CD4-positive, alpha-beta T cell treated with Interferon alpha-2 for 1 hour (primary cell): ENCODE data around the gene KCNMA1.

Experiments
- DNase-seq, 2 donors: peaks; one replicate each; pipeline ENCODE4 v3.0.0-alpha.2; 2020 to 2022

The KCNMA1 gene

GRCh38 chr10:77191324-77192049 is 446.1 kb downstream of the KCNMA1 start:
- DNase-seq = no peak

DNA sequence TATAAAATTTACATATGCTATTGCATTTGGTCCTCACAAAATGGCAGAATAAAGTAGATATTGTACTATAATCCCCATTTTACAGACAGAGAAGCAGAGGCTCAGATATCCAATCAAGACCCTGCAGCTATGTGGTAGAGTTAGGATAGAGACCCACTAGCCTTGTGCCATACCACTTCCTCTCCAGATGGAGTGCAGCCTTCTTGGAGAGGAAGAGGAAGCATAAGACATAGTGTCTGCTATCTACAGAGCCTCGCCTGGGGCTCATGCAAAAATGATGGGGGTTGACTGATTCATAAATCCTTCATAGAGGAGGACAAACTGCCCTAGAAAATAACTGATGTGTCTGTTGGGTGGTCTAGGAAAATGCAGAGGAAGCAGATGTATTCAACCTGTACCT is 447.3 kb downstream of the KCNMA1 start:
- no peak for DNase-seq

DNA sequence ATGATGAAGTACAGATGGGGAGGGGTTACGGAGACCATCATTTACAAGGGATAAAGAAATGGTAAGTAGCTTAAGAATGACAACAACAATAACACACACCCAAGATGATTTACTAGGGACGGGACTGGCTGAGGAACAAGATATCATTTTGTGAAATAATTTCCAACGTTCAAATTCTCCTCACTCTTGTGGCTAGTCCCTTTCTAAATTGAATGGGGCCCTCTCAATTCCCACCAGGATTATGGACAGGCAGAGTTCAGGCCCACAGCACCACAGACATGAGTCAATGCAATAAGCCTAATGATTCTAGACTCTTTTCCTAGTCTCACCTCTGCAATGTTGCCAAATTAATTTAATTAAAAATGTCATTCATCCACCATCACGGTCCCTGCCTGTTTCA is 448.1 kb downstream of the KCNMA1 start:
- DNase-seq = no peak

- DNase-seq = no peak
Observed at GRCh38 chr10:77189075-77189474, 448.5 kb downstream of the KCNMA1 start.

DNA sequence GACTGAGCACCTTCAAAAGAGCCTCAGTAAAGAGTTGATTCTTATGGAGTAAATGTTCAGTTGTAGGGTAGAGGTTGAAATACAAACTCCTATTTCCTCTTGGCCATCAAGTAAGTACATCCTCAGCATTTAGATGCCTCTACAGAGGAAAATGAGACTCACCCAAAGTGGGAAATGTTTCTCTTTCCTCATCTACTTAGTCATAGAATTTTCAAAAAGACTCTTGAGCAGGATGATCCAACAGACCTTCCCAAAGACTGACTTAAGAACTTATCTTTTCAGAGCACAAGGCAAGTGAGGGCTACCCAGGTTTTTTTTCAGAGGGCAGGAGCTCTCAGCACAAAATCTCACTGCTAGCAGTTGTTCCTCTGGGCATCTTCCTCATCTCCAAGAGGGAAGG is 449.1 kb downstream of the KCNMA1 start:
- no peak for DNase-seq

DNA sequence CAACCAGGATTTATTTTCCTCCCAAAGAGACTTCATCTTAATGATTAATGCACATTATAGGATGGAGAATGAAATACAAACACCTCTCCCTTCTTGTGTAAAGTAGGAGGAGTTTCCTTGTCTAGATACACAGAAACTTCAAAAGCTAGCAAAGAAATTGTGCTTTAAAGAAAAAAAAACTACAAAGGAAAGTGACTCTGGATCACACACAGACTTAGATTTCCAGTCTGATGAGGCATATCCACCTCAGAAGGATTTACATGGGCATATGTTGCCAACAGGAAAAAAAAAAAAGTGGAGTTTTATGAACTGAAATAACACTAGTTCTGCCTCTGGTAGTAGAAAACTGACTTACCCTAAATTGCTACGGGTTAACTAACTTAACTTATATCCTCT is 449.6 kb downstream of the KCNMA1 start:
- no peak for DNase-seq

DNA sequence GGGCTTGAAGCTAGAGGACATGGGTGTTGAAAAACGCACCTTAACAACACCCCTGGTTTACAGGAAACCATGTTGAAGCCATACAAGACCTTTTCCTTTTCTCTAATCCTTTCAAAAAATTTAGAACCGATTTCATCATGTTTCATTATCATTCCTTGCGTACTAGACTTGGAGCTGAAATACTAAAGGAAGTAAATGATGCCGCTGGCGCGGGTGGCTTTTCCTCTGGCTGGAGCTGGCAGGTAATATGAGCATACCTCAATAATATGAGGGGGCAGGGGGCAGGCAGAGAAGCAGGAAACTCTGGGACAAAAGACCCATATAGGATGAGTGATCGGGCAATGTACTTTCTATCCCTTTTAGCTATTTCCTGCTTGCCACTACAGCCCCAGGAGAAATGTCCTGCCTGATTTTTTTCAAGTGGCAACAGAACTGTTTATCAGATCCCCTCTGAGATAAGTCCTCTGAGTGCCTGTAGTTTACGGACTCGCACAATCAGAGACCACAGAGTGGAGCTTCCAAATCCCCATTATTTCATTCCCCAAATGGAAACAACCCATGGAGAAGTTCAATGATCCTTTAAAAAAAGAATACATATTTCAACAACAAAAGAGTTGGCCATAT is 450.1 kb downstream of the KCNMA1 start:
- no peak for DNase-seq

DNA sequence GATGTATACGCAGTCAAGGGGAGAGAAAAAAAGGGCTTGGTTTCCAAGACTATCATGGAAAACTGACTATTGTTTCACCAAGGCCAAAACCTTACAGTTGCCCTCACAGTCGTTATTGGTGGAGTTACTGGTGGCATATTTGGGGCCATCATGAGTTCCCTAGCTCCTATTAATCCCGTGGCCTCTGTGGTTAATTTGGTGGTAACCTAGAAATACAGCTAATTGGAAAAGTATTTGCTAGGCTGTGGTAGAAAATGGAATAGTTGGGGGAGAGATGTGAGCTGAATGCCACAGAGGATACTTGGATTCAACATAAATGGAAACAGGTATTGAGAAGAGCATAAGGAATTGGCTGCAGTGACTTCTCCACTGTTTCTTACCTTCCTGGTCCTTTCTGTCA is 450.7 kb downstream of the KCNMA1 start:
- no peak for DNase-seq

GRCh38 chr10:77185696-77186095 is 451.9 kb downstream of the KCNMA1 start:
- no peak for DNase-seq

GRCh38 chr10:77182803-77183202 is 454.8 kb downstream of the KCNMA1 start:
- no peak for DNase-seq

- no peak for DNase-seq
Observed at GRCh38 chr10:77180794-77181193, 456.8 kb downstream of the KCNMA1 start.

GRCh38 chr10:77180104-77180503 is 457.5 kb downstream of the KCNMA1 start:
- no peak for DNase-seq

- DNase-seq = no peak
Observed at GRCh38 chr10:77179015-77179695, 458.5 kb downstream of the KCNMA1 start.

DNA sequence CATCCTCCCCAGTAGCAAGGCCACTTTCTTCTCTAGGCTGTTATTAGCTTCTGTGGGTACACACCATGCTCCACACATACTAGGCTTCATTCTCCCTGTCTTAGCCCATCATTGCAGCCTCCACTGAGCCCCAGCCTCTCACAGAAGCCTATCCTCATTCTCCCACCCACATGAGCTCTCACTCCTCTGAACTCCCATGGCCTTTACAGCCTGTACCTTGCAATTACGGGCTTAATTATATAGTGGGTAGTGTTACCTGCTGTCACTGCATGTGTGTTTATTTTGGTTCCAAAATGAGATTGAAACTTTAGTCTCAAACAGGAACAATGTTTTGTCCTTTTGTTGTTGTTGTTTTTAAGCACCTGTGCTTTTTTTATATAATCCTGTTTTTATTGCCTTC is 460.0 kb downstream of the KCNMA1 start:
- DNase-seq = no peak

DNA sequence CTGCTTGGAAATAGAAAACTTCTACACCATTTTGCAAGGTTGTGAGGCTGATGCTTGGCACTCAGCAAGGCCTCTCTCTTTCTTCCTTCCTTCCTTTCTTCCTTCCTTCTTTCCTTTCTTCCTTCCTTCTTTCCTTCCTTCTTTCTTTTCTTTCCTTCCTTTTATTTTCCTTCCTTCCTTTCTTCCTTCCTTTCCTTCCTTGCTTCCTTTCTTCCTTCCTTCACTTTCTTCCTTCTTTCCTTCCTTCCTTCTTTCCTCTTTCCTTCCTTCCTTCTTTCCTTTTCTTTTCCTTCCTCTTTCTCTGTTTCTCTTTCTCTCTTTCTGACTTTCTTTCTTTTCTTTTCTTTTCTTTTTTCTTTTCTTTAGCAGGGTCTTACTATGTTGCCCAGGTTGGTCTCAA is 460.4 kb downstream of the KCNMA1 start:
- DNase-seq = no peak

GRCh38 chr10:77176232-77176631 is 461.4 kb downstream of the KCNMA1 start:
- DNase-seq = no peak

- no peak for DNase-seq
Observed at GRCh38 chr10:77175631-77176222, 461.9 kb downstream of the KCNMA1 start.

DNA sequence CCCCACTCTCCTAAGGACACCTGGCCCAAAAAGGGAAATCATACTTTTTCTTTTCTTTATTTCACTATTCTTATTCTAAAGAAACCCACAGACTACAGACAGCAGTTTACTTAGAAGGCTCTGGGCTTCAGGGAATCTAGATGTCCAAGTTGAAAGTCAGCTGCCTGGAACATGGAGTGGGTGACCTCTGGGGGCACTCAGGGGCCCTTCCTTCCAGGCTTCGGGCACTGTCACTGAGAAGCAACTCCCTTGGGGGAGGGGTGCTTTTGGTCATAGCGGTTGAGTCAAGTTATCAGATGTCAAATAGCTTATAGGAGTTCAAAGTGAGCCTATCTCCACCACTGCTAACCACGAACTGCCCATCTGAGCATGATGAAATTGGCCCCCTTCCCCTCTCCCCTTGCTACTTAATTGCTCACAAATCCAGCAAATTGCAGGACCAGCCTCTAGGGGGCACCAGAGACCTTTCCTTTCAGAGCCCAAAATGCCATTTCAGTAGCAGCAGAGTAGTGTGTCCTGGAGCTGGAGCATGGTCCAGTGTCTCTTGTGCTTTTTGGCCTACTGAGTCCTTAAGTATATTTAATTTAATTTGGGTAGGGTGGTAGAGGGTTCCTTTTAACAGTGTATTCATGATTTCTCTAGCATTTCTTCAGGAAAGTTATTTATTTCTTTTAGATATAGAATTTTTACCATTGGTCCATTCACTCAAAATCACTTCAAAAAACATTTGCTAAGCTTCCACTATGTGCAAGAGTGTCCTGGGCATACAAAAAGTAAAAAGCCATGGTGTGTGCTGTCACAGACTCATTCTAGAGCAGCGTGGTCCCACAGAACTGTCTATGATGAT is 463.8 kb downstream of the KCNMA1 start:
- DNase-seq = peak; percentile 60 to 61

DNA sequence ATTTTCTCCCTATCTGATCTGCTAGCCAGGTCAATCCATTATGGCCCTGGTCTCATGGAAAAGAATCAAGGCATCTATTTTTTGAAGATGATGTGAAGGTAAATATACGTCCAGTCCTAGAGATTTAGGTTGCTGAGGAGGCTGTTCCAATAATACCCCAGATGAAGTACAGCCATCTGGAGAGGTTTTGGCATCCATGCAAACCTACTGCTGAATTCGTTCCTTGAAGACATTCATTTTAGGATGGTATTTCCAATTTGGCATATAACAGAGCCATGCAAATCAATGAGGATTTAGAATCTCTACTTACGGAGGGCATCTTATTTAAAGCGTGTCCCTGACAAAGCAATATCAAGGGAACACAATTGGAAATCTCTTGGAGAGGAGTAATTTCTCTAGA is 465.5 kb downstream of the KCNMA1 start:
- no peak for DNase-seq

DNA sequence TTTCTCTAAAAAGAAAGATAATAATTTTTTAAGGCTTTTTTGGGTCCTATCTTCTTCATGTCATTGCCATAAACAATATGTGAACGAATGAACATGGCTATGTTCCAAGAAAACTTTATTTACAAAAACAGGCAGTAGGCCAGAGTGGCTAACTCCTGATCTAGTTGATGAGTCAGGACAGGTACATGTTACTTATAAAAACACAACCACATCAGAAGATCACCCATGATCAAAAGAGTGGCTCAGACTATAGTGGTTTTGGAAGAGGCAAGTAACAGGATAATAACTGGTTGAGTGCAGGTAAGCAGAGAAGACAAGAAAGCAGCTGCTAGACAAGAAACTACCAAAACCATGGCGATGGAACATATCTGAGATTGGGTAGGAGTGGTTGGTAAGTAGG is 468.7 kb downstream of the KCNMA1 start:
- no peak for DNase-seq

GRCh38 chr10:77168161-77168560 is 469.4 kb downstream of the KCNMA1 start:
- no peak for DNase-seq

DNA sequence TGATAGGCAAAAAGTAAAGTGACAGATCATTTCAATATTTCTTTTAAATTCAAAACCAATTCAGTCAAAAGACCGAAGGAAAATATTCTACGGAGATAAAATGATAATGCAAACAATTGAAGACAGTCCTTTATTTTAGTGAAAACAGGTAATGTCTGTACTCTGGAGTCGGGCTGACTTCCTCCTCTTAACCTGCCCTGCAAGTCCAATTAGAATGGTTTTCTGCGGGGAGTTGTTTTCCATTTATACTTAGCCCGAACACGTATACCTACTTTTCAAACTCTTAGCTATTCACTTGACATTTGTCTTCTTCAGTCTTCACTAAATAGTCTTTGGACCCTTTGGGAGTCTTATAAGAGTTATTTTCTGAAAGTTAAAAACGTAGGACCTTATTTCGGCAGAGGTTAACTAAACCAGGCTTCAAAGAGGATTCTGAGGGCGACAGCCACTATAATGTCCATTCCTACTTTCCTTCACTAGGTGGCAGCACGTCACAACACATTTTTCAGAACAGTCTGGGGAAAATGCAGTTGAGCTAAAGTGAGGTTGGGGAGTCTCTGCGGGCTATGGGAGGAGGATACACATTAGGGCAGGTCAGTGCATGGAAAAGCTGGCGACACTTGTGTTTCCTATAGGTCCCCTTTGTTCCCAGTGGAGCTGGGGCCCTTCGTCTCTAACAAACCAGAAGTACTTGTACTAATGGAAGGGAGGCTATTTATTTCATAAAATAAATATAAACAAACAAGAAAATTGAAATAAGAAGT is 472.0 kb downstream of the KCNMA1 start:
- peak in 1 of 2 donors; percentile 35 for DNase-seq
